ENCODE results near the gene KCTD16. TPM values are rescaled to one million over a fixed set of nuclear protein-coding genes. Genes with fewer than 3 reads are reported as not detected.

The KCTD16 gene
- total and polyA plus RNA-seq, 8 donors = 0.18 to 0.73 (median 0.35) TPM

DNA sequence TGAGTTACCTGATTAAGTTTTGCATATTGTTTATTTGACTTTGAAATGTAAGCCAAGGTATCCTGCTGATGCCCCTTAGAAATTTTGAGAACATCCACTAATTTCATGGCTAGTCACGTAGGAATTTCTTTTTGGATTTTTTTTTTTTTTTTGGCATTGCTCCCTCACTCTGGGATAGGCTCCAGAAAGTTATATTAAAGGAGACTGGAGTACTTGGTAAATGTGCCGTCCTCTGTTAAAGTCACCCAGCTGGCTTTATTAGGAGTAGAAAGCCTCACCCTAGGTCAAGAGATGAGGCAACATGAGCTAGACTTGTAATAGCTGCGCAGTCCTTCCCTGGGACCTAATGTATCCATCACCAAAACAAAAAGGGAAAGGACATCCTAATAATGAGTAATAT, 3.1 kb downstream of the KCTD16 start:
- H3K27me3 ChIP-seq = peaks cover 0 to 13% of the 10 kb centered on the region in 2 donors
- H3K9me3 ChIP-seq = no peaks in the 10 kb centered on the region
- TF ChIP-seq, protein P1, sequence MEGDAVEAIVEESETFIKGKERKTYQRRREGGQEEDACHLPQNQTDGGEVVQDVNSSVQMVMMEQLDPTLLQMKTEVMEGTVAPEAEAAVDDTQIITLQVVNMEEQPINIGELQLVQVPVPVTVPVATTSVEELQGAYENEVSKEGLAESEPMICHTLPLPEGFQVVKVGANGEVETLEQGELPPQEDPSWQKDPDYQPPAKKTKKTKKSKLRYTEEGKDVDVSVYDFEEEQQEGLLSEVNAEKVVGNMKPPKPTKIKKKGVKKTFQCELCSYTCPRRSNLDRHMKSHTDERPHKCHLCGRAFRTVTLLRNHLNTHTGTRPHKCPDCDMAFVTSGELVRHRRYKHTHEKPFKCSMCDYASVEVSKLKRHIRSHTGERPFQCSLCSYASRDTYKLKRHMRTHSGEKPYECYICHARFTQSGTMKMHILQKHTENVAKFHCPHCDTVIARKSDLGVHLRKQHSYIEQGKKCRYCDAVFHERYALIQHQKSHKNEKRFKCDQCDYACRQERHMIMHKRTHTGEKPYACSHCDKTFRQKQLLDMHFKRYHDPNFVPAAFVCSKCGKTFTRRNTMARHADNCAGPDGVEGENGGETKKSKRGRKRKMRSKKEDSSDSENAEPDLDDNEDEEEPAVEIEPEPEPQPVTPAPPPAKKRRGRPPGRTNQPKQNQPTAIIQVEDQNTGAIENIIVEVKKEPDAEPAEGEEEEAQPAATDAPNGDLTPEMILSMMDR (IDR thresholded peaks at IDR 0.05) = no peak
- H3K4me3 ChIP-seq = no peak overlapping the region
- ATAC-seq = no peak
- peaks cover 0 to 1% of the 10 kb centered on the region in 2 donors for H3K36me3 ChIP-seq
- H3K4me1 ChIP-seq = peaks cover 10 to 12% of the 10 kb centered on the region in 2 donors
- DNase-seq = no peak
- H3K27ac ChIP-seq = no peak overlapping the region
- intact Hi-C loops (cut with DNase I) = no loop called here

DNA sequence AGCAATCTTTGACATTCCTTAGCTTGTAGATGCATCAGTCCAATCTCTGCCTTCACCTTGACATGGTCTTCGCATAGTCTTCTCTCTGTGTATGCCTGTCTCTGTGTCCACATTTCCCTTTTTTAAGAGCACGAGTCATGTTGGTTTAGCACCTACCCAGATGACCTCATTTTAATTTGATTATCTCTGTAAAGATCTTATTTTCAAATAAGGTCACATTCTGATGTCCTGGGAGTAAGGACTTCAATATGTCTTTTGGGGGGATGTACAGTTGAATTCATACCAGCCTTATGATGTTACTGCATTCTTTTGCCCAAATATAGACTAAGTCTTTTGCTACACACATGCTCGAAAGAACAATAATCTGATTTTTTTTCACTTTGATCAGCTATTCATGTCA, 6.9 kb downstream of the KCTD16 start:
- DNase-seq = no peak
- intact Hi-C loops (cut with DNase I) = no loop called here
- no peaks in the 10 kb centered on the region for H3K4me1 ChIP-seq

DNA sequence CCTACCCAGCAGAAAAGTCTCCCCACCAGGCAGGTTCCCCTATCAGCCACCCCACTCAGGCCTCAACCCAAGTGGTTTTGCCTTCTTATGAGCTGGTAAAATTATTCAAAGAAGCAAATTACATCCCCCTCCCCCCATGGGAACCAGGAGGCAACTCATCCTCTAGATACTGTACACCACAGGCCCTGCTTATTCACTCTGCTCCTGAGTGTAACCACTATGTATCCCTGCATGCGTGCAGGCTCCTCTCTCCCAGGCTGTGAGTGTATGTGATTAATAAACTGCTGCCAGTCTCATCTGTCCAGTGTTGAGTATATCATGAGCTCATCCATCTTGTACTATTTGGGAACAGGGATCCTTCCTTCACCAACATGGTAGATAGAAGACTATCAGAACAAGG, 8.6 kb downstream of the KCTD16 start:
- H3K9me3 ChIP-seq = no peaks in the 10 kb centered on the region
- H3K27ac ChIP-seq = no peak overlapping the region
- no peaks in the 10 kb centered on the region for H3K4me1 ChIP-seq
- intact Hi-C loops (cut with DNase I) = no loop called here
- H3K27me3 ChIP-seq = peaks cover 0 to 1% of the 10 kb centered on the region in 2 donors
- DNase-seq (no peak), ATAC-seq (no peak)
- TF ChIP-seq, protein P1 (IDR thresholded peaks at IDR 0.05) = no peak
- no peaks in the 10 kb centered on the region for H3K36me3 ChIP-seq
- H3K4me3 ChIP-seq = no peak overlapping the region

More for the DNA sequence above, 6.9 kb downstream of the KCTD16 start:
- ATAC-seq = no peak
- Histone ChIP-seq H3K27ac (no peak overlapping the region), H3K4me3 (no peak overlapping the region), H3K27me3 (peaks cover 0 to 8% of the 10 kb centered on the region in 2 donors), H3K36me3 (no peaks in the 10 kb centered on the region), H3K9me3 (no peaks in the 10 kb centered on the region)
- TF ChIP-seq, protein P1 (IDR thresholded peaks at IDR 0.05) = no peak

DNA sequence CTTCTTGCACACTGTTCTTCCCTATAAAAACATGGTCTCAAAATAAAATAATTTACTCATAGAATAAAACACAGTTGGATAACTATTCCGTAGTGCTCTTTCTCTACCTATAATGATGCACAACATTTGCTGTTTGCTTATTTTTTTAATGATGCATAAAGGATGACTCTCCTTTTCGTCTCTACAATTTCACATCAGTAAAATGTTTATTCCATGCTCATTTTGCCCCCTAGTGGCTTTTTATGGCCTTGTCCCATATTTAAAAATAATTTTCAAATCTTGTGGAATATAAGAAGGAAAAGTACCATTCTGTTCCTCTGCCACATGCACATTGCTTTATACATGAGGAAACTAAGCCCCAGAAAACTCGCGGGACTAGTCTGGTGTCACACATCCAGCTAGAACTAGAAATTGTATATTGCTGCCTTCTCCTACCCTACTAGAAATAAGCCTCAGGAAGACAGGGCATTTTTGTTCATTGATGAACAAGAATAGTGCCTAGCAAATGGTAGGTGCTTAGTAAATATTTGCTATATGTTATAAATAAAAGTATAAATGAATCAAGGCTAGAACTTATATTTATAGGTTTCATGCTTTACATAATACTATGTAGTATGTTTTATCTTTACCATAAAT, 12.7 kb downstream of the KCTD16 start:
- no peak for DNase-seq
- Histone ChIP-seq H3K27me3 (no peaks in the 10 kb centered on the region), H3K27ac (no peak overlapping the region), H3K36me3 (no peaks in the 10 kb centered on the region), H3K4me3 (no peak overlapping the region), H3K9me3 (no peaks in the 10 kb centered on the region), H3K4me1 (peaks cover 12 to 14% of the 10 kb centered on the region in 2 donors)
- ATAC-seq = peak; percentile 38
- TF ChIP-seq, protein P1 (IDR thresholded peaks at IDR 0.05) = peak; percentile 44 to 66
- intact Hi-C loops (cut with DNase I) = no loop called here

DNA sequence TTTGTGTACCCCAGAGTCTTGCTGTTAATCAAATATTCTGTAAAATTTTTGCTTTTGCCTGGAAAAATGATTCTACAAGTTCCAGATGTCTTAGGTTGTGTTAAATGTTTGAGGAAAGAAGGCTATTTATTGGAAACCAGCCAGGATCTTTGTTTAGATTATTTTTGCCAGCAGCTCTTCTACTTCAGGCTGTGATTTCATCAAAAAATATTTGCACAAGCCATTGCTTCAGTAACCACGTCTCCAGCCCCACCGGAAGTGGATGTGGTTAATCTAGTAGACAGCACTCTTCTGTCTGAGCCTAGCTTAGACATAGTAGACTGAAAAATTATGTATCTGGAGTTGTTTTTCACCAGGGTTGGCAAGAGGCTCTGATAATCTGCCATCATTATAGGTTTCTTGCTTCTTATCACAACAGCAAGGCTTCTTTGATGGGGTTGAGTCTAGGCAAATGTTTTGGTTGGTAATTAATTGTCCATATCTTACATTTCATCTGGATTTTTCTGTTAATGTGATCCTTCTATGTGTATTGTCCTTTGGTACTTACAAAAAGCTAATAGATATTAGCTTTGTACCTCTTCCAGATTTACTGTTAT, 17.1 kb downstream of the KCTD16 start:
- TF ChIP-seq, protein P1 (IDR thresholded peaks at IDR 0.05) = no peak
- ATAC-seq = peak; percentile 64
- Histone ChIP-seq H3K27ac (peak overlapping the region; percentile 63 to 67), H3K9me3 (no peaks in the 10 kb centered on the region), H3K27me3 (no peaks in the 10 kb centered on the region), H3K36me3 (no peaks in the 10 kb centered on the region), H3K4me1 (peaks cover 19 to 51% of the 10 kb centered on the region in 2 donors), H3K4me3 (no peak overlapping the region)
- intact Hi-C loops (cut with DNase I) = no loop called here
- DNase-seq = peak in 3 of 4 donors; percentile 78 to 89 (median 79)
